NCI-H128 (cell line): Measurements from ENCODE around the gene ACP4.
A peak's percentile ranks its signal among the peaks of the same experiment; 100 is the strongest.

ENCODE experiments used
- DNase-seq: peaks from one replicate; lab custom pipeline; 2025; ENCODE audit not compliant: unreplicated experiment; lab: John Stamatoyannopoulos, UW

Gene ACP4

GRCh38 chr19:50820549-50821247 is 30.5 kb downstream of the ACP4 start:
- DNase-seq, result no peak

GRCh38 chr19:50821248-50821612 is 31.0 kb downstream of the ACP4 start:
- no peak for DNase-seq

GRCh38 chr19:50821622-50822021 is 31.4 kb downstream of the ACP4 start:
- DNase-seq, result no peak

- DNase-seq, result no peak
Observed at GRCh38 chr19:50822661-50823208, 32.5 kb downstream of the ACP4 start.

GRCh38 chr19:50823389-50824042 is 33.3 kb downstream of the ACP4 start, which contains the start of gene KLK1:
TSS of gene KLK1 (minus strand) at chr19:50823787. CDS start at chr19:50823748, 39 bp downstream.
- no peak for DNase-seq

GRCh38 chr19:50826492-50827240 is 36.5 kb downstream of the ACP4 start:
- no peak for DNase-seq

- DNase-seq, result no peak
Observed at GRCh38 chr19:50827476-50827875, 37.3 kb downstream of the ACP4 start.

- no peak for DNase-seq
Observed at GRCh38 chr19:50829801-50830200, 39.6 kb downstream of the ACP4 start.

- no peak for DNase-seq
Observed at GRCh38 chr19:50830266-50831025, 40.2 kb downstream of the ACP4 start.

GRCh38 chr19:50831026-50831396 is 40.8 kb downstream of the ACP4 start:
- no peak for DNase-seq

GRCh38 chr19:50832666-50833065 is 42.5 kb downstream of the ACP4 start:
- DNase-seq, result no peak

GRCh38 chr19:50833117-50833801 is 43.0 kb downstream of the ACP4 start, which contains the start of gene KLK15:
TSS of gene KLK15 (minus strand) at chr19:50833574. CDS start at chr19:50831492, 2,082 bp downstream.
- DNase-seq, result no peak

- no peak for DNase-seq
Observed at GRCh38 chr19:50833802-50834167, 43.6 kb downstream of the ACP4 start.

GRCh38 chr19:50835103-50835784 is 45.0 kb downstream of the ACP4 start:
- no peak for DNase-seq

- DNase-seq, result peak; percentile 19
Observed at GRCh38 chr19:50835785-50836542, 45.7 kb downstream of the ACP4 start.

- no peak for DNase-seq
Observed at GRCh38 chr19:50836543-50837195, 46.5 kb downstream of the ACP4 start.

- no peak for DNase-seq
Observed at GRCh38 chr19:50837300-50837699, 47.1 kb downstream of the ACP4 start.

- no peak for DNase-seq
Observed at GRCh38 chr19:50838239-50838638, 48.0 kb downstream of the ACP4 start.
